H1 (cell line): ENCODE data around the gene TOP3A. TPM values are rescaled to one million over a fixed set of nuclear protein-coding genes. Genes with fewer than 3 reads are reported as not detected.

ENCODE experiments used
- CTBP2 ChIP-seq: IDR thresholded peaks from 2 replicates; pipeline ENCODE4 v1.7.0; 2011; ENCODE audit warnings: borderline replicate concordance, mild to moderate bottlenecking, moderate library complexity, mixed read lengths, low read length; ENCODE audit not compliant: insufficient read depth, insufficient read length
- polyA plus RNA-seq, 7 experiments: library from polyadenylated mRNA; depleted of rRNA in 3 of 7; stranded (reverse) in 5 of 7; unstranded in 2 of 7; fragments of >200 nt in 5 of 7; fragments of 200-250 nt in 2 of 7; gene quantifications; 1 replicate in 5 of 7; 2 replicates in 1 of 7; 4 replicates in 1 of 7; pipeline versions ENCODE4 v1.2.1 to v1.2.3, GENCODE V29; 2011 to 2013; ENCODE audit warnings: missing spikeins in 2 of 7, mixed read lengths in 2 of 7
- total RNA-seq: library from RNA; stranded (reverse); fragmentation: NEBNext Ultra II Directional; extraction: Animal tissue kit (Norgen Biotek cat#: 25700); gene quantifications from 2 replicates; pipeline ENCODE4 v1.2.1, GENCODE V29; 2021

The TOP3A gene
- total and polyA plus RNA-seq, 2 of the 8 experiments (the other 6 are each of a cell fraction or from before 2014, with no cell fraction given): 23.4 to 54.3 TPM

DNA sequence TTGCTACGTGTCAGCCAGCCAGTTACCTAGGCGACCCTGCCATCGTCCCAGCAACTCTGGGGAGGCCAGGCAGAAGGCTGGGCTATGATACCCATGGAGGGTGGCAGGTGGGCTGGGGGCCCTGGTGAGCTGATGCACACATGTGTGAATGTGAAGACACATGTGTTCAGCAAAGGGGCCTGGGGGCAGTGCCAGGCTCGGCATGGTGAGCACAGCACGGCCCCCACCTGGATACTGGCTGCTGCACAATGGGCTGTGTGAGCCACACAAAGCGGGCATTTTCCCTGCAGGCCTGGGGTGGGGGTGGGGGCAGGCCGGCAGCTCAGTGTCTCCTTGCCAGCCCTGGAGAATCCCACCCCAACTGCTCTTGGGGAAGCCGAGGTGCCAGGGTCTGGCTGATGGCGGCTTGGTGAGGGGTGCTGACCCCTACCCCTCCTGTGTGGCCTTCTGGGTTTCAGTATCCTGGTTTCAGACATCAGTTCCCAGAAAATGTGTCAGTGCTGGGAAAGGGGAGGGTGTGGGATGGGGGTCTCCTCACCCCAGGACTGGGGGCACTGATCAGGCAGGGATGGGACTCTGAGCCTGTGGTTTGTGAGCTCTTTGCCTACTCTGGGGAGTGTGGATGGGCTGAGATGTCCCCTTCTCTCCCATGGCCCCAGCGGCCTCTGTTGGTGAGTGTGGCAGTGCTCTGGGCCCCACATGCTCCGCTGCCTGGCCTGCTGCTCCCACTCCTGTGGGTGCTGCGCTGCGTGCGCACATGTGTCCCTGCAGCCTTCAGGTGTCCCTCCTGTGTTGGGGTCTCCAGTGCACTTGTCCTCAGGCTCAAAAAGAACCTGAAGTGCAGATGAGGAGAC is 84.3 kb downstream of the TOP3A start (continued):
- no peak for TF ChIP-seq CTBP2
